ENCODE measurements around the gene MPPE1. TPM values are rescaled to one million over a fixed set of nuclear protein-coding genes. Genes with fewer than 3 reads are reported as not detected.
A peak's percentile ranks its signal among the peaks of the same experiment; 100 is the strongest.

MPPE1 gene
- total and polyA plus RNA-seq, 9 of the 15 experiments (the other 6 are each of a cell fraction or from before 2014, with no cell fraction given): 10.7 to 19.5 (median 13.3) TPM

- no peak for TF ChIP-seq CREBBP (IDR thresholded peaks at IDR 0.05; ENCODE audit: low read depth, low read length)
- peak; percentile 39; the same call in 1 of the 2 replicates for TF ChIP-seq ZNF395 (CRISPR knock-in tag; IDR thresholded peaks at IDR 0.05)
- no peak for TF ChIP-seq L3MBTL2 (IDR thresholded peaks at IDR 0.05)
Observed at GRCh38 chr18:11925800-11926481, 17.8 kb upstream of the MPPE1 start (continued).

- H3K9me3 ChIP-seq (replicated peaks; ENCODE audit: control insufficient read depth, insufficient read depth, low read depth, low read length): no peaks in the 10 kb centered on the region
- H3K4me1 ChIP-seq (replicated peaks in 1 of 2; ENCODE audit: control insufficient read depth in 2 of 2, insufficient read depth in 2 of 2, low read length in 2 of 2): peaks cover 3 to 7% of the 10 kb centered on the region in 2 experiments; a peak in 3 of 5 replicates
- H4K20me1 ChIP-seq (replicated peaks; ENCODE audit: control insufficient read depth, insufficient read depth, low read length): no peaks in the 10 kb centered on the region
- no peak overlapping the region for H3K4me3 ChIP-seq
- H3K79me2 ChIP-seq (ENCODE audit: control insufficient read depth, insufficient read depth, low read length): no peaks in the 10 kb centered on the region
- no peak overlapping the region for H2AFZ ChIP-seq (ENCODE audit: low read depth, low read length)
- DNase-seq (ENCODE audit: extremely low read depth in 1 of 4, low spot score in 3 of 4) (peak in 3 of 4 experiments; percentile 24 to 53 (median 33)), FAIRE-seq (no peak), ATAC-seq (no peak; the same call in 2 of the 3 replicates)
- H3K9me1 ChIP-seq (ENCODE audit: control insufficient read depth, insufficient read depth, low read length): no peaks in the 10 kb centered on the region
- intact Hi-C loops (cut with micrococcal nuclease) (no loop called here), in situ Hi-C loops (cut with MboI) (no loop called here)
- ChIA-PET POLR2A (interaction anchor here (2.1 kb wide), 1 partner anchor 10 kb away, joined by 5 read pairs; no protein-coding TSS in a partner anchor), CTCF (ENCODE audit: low intra/inter-chr PET ratio) (no interaction called here)
- H3K36me3 ChIP-seq (ENCODE audit: control insufficient read depth, insufficient read depth, low read length): no peaks in the 10 kb centered on the region
- WGBS (ENCODE audit: insufficient coverage, low coverage, missing lambda C conversion rate): 26% methylated on average over 3 of the region's 3 CpGs
- H3K4me2 ChIP-seq (ENCODE audit: insufficient read depth, low read length): no peak overlapping the region
- H3K9ac ChIP-seq (ENCODE audit: insufficient read depth in 1 of 2, low read depth in 2 of 2, low read length in 2 of 2): no peak overlapping the region
- no TSS peak for BruUV-seq (replicated peaks)
- no peak overlapping the region for H3K27ac ChIP-seq (ENCODE audit: extremely low read depth, low read depth, low read length)
- H3K27me3 ChIP-seq (ENCODE audit: control insufficient read depth in 2 of 2, insufficient read depth in 2 of 2, low read length in 2 of 2): peaks cover 4 to 12% of the 10 kb centered on the region in 2 experiments; a peak in 2 of 5 replicates
- no peak for TF ChIP-seq RFX5 (IDR thresholded peaks at IDR 0.05; ENCODE audit: low read depth, low read length)
- peak; percentile 59; the same call in 1 of the 2 replicates for TF ChIP-seq FOXA1 (IDR thresholded peaks at IDR 0.05; ENCODE audit: borderline replicate concordance)
- TF ChIP-seq SOX6 (IDR thresholded peaks at IDR 0.05): peak; percentile 60; the same call in 1 of the 2 replicates
- 0 out of 2 replicates have a peak, but pooled peaks have one; percentile 14 for TF ChIP-seq DPF2 (IDR thresholded peaks at IDR 0.05)
- 0 out of 2 replicates have a peak, but pooled peaks have one; percentile 30 for TF ChIP-seq SMARCA4 (IDR thresholded peaks at IDR 0.05)
- TF ChIP-seq TCF3 (CRISPR knock-in tag; IDR thresholded peaks at IDR 0.05): peak; percentile 64
- peak in 1 of 2 experiments; percentile 29; a peak in 1 of 4 replicates for TF ChIP-seq FOXA3 (CRISPR knock-in tag; conservative IDR thresholded peaks at IDR 0.05 in 1 of 2, IDR thresholded peaks at IDR 0.05 in 1 of 2)
- TF ChIP-seq SMARCE1 (IDR thresholded peaks at IDR 0.05): no peak
- peak; percentile 29; the same call in 1 of the 2 replicates for TF ChIP-seq TEAD4 (IDR thresholded peaks at IDR 0.05; ENCODE audit: low read length)
- no peak for TF ChIP-seq TEAD4 (CRISPR knock-in tag; IDR thresholded peaks at IDR 0.05; ENCODE audit: borderline replicate concordance)
- peak; percentile 74 for TF ChIP-seq ARID1B (IDR thresholded peaks at IDR 0.05)
- TF ChIP-seq FOXP4 (CRISPR knock-in tag; IDR thresholded peaks at IDR 0.05; ENCODE audit: borderline replicate concordance): no peak
- no peak for TF ChIP-seq SNAPC5 (CRISPR knock-in tag; IDR thresholded peaks at IDR 0.05)
- TF ChIP-seq CBFA2T3 (IDR thresholded peaks at IDR 0.05): peak; percentile 75
- TF ChIP-seq EP300 (IDR thresholded peaks at IDR 0.05; ENCODE audit: low read length): peak; percentile 13; the same call in 1 of the 2 replicates
- no peak for TF ChIP-seq PTBP1 (IDR thresholded peaks at IDR 0.05; ENCODE audit: low read depth, low read length)
- TF ChIP-seq CBFA2T2 (conservative IDR thresholded peaks at IDR 0.05): peak; percentile 48
Observed at GRCh38 chr18:11923450-11923849, 15.3 kb upstream of the MPPE1 start.
